ENCODE data around the gene HCFC1R1.
"Not testable (repeated sequence)": the region's sequence is repeated elsewhere in the genome, so short reads cannot be mapped to it uniquely, and the experiment has no call there.

Gene HCFC1R1

GRCh38 chr16:3054965-3055733, 31.4 kb upstream of the HCFC1R1 start:
- no peak for TF ChIP-seq CTCF (conservative IDR thresholded peaks at IDR 0.05; ENCODE audit: low read depth, low read length)
- DNase-seq (ENCODE audit: low read depth) = no peak
- no peak overlapping the region for H3K4me3 ChIP-seq (ENCODE audit: low read depth, low read length)

- DNase-seq (ENCODE audit: low read depth) = not testable (repeated sequence)
Measured at GRCh38 chr16:3053330-3053710, 29.6 kb upstream of the HCFC1R1 start.

GRCh38 chr16:3052571-3053329, 29.0 kb upstream of the HCFC1R1 start:
- not testable (repeated sequence) for DNase-seq (ENCODE audit: low read depth)

More at GRCh38 chr16:3053330-3053710, 29.6 kb upstream of the HCFC1R1 start:
- not testable (repeated sequence) for H3K4me3 ChIP-seq (ENCODE audit: low read depth, low read length)

GRCh38 chr16:3051494-3051893, 27.8 kb upstream of the HCFC1R1 start:
- no peak for DNase-seq (ENCODE audit: low read depth)
- no peak overlapping the region for H3K4me3 ChIP-seq (ENCODE audit: low read depth, low read length)
- no peak for TF ChIP-seq CTCF (conservative IDR thresholded peaks at IDR 0.05; ENCODE audit: low read depth, low read length)

More at GRCh38 chr16:3052571-3053329, 29.0 kb upstream of the HCFC1R1 start:
- H3K4me3 ChIP-seq (ENCODE audit: low read depth, low read length) = not testable (repeated sequence)

GRCh38 chr16:3051009-3051408, 27.3 kb upstream of the HCFC1R1 start:
- no peak for TF ChIP-seq CTCF (conservative IDR thresholded peaks at IDR 0.05; ENCODE audit: low read depth, low read length)
- no peak for DNase-seq (ENCODE audit: low read depth)
- no peak overlapping the region for H3K4me3 ChIP-seq (ENCODE audit: low read depth, low read length)

GRCh38 chr16:3050487-3050886, 26.7 kb upstream of the HCFC1R1 start:
- no peak for DNase-seq (ENCODE audit: low read depth)
- H3K4me3 ChIP-seq (ENCODE audit: low read depth, low read length) = no peak overlapping the region
- TF ChIP-seq CTCF (conservative IDR thresholded peaks at IDR 0.05; ENCODE audit: low read depth, low read length) = no peak

GRCh38 chr16:3049921-3050481, 26.3 kb upstream of the HCFC1R1 start:
- no peak overlapping the region for H3K4me3 ChIP-seq (ENCODE audit: low read depth, low read length)
- no peak for DNase-seq (ENCODE audit: low read depth)
- no peak for TF ChIP-seq CTCF (conservative IDR thresholded peaks at IDR 0.05; ENCODE audit: low read depth, low read length)

- no peak for DNase-seq (ENCODE audit: low read depth)
- no peak for TF ChIP-seq CTCF (conservative IDR thresholded peaks at IDR 0.05; ENCODE audit: low read depth, low read length)
- H3K4me3 ChIP-seq (ENCODE audit: low read depth, low read length) = no peak overlapping the region
Measured at GRCh38 chr16:3047387-3047720, 23.6 kb upstream of the HCFC1R1 start.

All from choroid plexus epithelial cell (primary cell).